SKM-1 treated with dmso at 0.1 percent for 144 hours (cell line): ENCODE data around the gene GSTO2.
"Not testable (repeated sequence)": the region's sequence is repeated elsewhere in the genome, so short reads cannot be mapped to it uniquely, and the experiment has no call there.

Experiments
- DNase-seq: peaks from one replicate; lab custom pipeline; 2025; ENCODE audit not compliant: unreplicated experiment; lab: John Stamatoyannopoulos, UW

The GSTO2 gene

GRCh38 chr10:104268713-104269645 is at the start of gene GSTO2:
GSTO2 (plus strand) TSS chr10:104269184; CDS start chr10:104274916, 5,732 bp downstream.
- peak; percentile 98 for DNase-seq

GRCh38 chr10:104220522-104220921 is 48.5 kb upstream of the GSTO2 start:
- no peak for DNase-seq

GRCh38 chr10:104223304-104223703 is 45.7 kb upstream of the GSTO2 start:
- DNase-seq = no peak

GRCh38 chr10:104230490-104230889 is 38.5 kb upstream of the GSTO2 start:
- DNase-seq = no peak

GRCh38 chr10:104231784-104232612 is 37.0 kb upstream of the GSTO2 start, which contains the start of gene CFAP43:
CFAP43 (minus strand) TSS chr10:104232364; CDS start chr10:104232246, 118 bp downstream.
- peak; percentile 84 for DNase-seq

- DNase-seq = no peak
These were observed 36.3 kb upstream of the GSTO2 start for GRCh38 chr10:104232613-104233102.

GRCh38 chr10:104233817-104234216 is 35.2 kb upstream of the GSTO2 start:
- DNase-seq = no peak

GRCh38 chr10:104234934-104235333 is 34.0 kb upstream of the GSTO2 start:
- no peak for DNase-seq

GRCh38 chr10:104235801-104236200 is 33.2 kb upstream of the GSTO2 start:
- DNase-seq = no peak

- DNase-seq = no peak
These were observed 28.9 kb upstream of the GSTO2 start for GRCh38 chr10:104240078-104240477.

GRCh38 chr10:104242545-104242944 is 26.4 kb upstream of the GSTO2 start:
- DNase-seq = no peak

GRCh38 chr10:104243009-104243408 is 26.0 kb upstream of the GSTO2 start:
- DNase-seq = not testable (repeated sequence)

- no peak for DNase-seq
These were observed 25.5 kb upstream of the GSTO2 start for GRCh38 chr10:104243512-104243911.

- no peak for DNase-seq
These were observed 23.8 kb upstream of the GSTO2 start for GRCh38 chr10:104245066-104245632.

- DNase-seq = no peak
These were observed 22.0 kb upstream of the GSTO2 start for GRCh38 chr10:104246976-104247375.

- DNase-seq = no peak
These were observed 21.4 kb upstream of the GSTO2 start for GRCh38 chr10:104247513-104248146.

GRCh38 chr10:104248931-104249330 is 20.1 kb upstream of the GSTO2 start:
- not testable (repeated sequence) for DNase-seq

GRCh38 chr10:104250371-104250770 is 18.6 kb upstream of the GSTO2 start:
- DNase-seq = no peak

- no peak for DNase-seq
These were observed 17.5 kb upstream of the GSTO2 start for GRCh38 chr10:104251443-104251842.

- DNase-seq = no peak
These were observed 16.6 kb upstream of the GSTO2 start for GRCh38 chr10:104252368-104252767.

GRCh38 chr10:104253106-104253505 is 15.9 kb upstream of the GSTO2 start:
- no peak for DNase-seq
